Muscle layer of duodenum (tissue), 2 donors: Measurements from ENCODE around the gene VWA3A.
"Not testable (repeated sequence)": the region's sequence is repeated elsewhere in the genome, so short reads cannot be mapped to it uniquely, and the experiment has no call there.

Experiments
- H3K27ac ChIP-seq: one replicate; pipeline ENCODE4 v1.7.0; 2013; ENCODE audit warnings: mild to moderate bottlenecking, low read length
- H3K27me3 ChIP-seq: one replicate; pipeline ENCODE4 v1.7.0; 2013; ENCODE audit warnings: low read depth, mild to moderate bottlenecking, control low read depth, low read length
- H3K36me3 ChIP-seq, 2 donors: one replicate each; pipeline ENCODE4 v1.7.0; 2013; ENCODE audit warnings: low read length in 2 of 2, control low read depth in 1 of 2, mild to moderate bottlenecking in 1 of 2; ENCODE audit not compliant: insufficient read depth in 2 of 2, control insufficient read depth in 1 of 2
- H3K4me1 ChIP-seq, 2 donors: one replicate each; pipeline ENCODE4 v1.7.0; 2013; ENCODE audit warnings: low read length in 2 of 2, mild to moderate bottlenecking in 2 of 2, control low read depth in 1 of 2, moderate library complexity in 1 of 2; ENCODE audit not compliant: insufficient read depth in 2 of 2, control insufficient read depth in 1 of 2
- H3K4me3 ChIP-seq, 2 donors: one replicate each; pipeline ENCODE4 v1.7.0; 2013; ENCODE audit warnings: low read length in 2 of 2, low read depth in 1 of 2, mild to moderate bottlenecking in 1 of 2
- H3K9me3 ChIP-seq, 2 donors: one replicate each; pipeline ENCODE4 v1.7.0; 2013; ENCODE audit warnings: low read length in 2 of 2, control low read depth in 1 of 2, mild to moderate bottlenecking in 1 of 2; ENCODE audit not compliant: control insufficient read depth in 1 of 2
- donor health status: healthy.

VWA3A gene

DNA sequence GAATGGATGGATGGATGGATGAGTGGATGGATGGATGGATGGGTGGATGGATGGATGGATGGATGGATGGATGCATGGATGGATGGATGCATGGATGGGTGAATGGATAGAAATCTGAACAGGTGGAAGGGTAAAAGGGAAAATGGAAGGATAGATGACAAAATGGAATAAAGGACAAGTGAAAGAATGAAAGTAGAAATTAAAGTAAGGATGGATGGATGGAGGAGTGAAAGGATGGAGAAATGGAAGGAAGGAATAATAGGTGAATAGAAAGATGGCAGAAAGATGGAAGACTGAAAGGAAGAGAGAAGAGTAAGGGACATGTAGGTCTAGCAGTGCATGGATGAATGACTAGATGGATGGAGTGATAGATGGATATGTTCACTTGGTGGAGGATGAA lies 29.9 kb downstream of the VWA3A start:
- no peaks in the 10 kb centered on the region for H3K27me3 ChIP-seq
- no peaks in the 10 kb centered on the region for H3K4me1 ChIP-seq
- H3K36me3 ChIP-seq, result no peaks in the 10 kb centered on the region
- H3K27ac ChIP-seq, result no peak overlapping the region
- no peaks in the 10 kb centered on the region for H3K9me3 ChIP-seq
- H3K4me3 ChIP-seq, result no peak overlapping the region

DNA sequence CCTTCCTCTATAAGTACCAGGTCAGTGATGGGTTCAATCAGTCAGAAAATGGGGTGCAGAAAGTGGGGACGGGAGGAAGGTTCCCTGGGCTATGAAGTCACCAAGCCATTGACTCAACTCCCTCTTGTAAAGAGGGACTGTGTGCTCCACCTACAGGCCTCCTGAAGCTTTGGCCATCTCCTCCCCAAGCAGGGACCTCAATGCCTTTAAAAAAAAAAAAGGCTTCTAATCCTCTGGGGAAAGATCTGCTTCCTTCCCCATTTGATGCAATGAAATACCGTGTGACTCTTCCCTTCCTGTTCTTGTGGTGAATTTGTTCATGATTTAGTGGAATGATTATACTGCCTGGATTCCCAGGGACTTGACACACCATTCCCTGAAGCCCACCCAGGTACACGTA lies 30.8 kb downstream of the VWA3A start:
- Histone ChIP-seq H3K27ac (no peak overlapping the region), H3K4me3 (no peak overlapping the region), H3K9me3 (no peaks in the 10 kb centered on the region), H3K4me1 (no peaks in the 10 kb centered on the region), H3K36me3 (no peaks in the 10 kb centered on the region), H3K27me3 (no peaks in the 10 kb centered on the region)

- Histone ChIP-seq H3K4me3 (no peak overlapping the region), H3K4me1 (no peaks in the 10 kb centered on the region), H3K27me3 (no peaks in the 10 kb centered on the region), H3K36me3 (no peaks in the 10 kb centered on the region), H3K9me3 (no peaks in the 10 kb centered on the region), H3K27ac (no peak overlapping the region)
Observed at GRCh38 chr16:22123759-22124490, 31.6 kb downstream of the VWA3A start.

DNA sequence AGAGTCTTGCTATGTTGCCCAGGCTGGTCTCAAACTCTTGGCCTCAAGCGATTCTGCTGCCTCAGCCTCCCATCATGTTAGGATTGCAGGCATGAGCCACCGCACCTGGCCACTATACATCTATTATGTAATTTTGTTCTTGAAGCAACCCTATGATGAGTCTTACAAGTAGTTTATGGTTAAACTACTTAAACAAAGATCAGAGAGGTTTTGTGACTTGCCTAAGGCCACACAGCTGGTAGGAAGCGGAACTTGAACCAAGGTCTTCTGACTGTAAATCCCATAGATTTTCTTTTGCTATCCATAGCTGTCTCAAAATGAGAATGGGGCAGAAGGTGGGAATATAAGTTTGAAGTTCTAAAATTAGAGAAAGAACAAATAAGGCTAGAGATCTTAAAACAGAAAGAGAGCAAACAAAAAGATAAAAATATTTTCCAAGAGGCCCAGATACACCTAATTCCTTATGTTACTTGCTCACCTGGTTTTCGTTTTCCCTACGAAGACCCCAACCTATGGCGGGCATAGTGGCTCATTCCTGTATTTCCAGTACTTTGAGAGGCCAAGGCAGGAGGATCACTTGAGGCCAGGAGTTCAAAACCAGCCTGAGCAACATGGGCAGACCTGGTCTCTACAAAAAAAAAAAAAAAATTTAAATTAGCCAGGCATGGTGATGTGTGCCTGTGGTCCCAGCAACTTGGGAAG lies 32.4 kb downstream of the VWA3A start:
- Histone ChIP-seq H3K4me1 (no peaks in the 10 kb centered on the region), H3K27ac (no peak overlapping the region), H3K27me3 (no peaks in the 10 kb centered on the region), H3K4me3 (no peak overlapping the region), H3K36me3 (no peaks in the 10 kb centered on the region), H3K9me3 (no peaks in the 10 kb centered on the region)

DNA sequence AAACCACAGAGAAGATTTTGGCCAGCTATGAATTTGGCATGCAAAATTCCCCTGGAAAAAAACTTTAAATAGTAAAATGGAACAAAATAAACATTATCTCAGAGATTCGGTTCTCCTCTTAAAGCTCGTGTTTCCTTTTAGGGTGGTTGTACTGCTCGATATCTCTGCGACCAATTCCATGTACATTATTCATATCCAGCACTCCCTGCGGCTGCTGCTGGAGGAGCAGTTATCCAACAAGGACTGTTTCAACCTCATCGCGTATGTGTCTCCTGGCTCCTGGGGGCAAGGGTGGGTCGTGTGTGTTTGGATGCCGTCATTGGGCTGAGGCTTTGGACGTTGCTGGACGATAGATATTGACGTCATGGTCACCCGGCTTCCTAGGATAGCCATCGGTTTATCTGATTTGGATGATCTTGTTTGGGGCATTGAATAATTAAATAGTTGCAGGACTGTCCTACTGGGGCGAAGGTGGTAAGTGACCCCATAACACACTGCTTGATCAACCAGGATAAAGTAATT lies 33.8 kb downstream of the VWA3A start:
- Histone ChIP-seq H3K4me3 (no peak overlapping the region), H3K9me3 (no peaks in the 10 kb centered on the region), H3K4me1 (no peaks in the 10 kb centered on the region), H3K27ac (no peak overlapping the region), H3K36me3 (no peaks in the 10 kb centered on the region), H3K27me3 (no peaks in the 10 kb centered on the region)

DNA sequence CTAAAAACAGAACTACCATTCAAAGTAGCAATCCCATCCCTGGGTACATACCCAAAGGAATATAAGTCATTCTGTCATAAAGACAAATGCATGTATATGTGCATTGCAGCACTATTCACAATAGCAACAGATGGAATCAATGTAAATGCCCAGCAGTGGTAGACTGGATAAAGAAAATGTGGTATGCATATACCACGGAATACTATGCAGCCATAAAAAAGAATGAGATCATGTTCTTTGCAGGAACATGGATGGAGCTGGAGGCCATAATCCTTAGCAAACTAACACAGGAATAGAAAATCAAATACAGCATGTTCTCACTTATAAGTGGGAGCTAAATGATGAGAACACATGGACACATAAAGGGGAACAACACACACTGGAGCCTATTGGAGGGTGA lies 36.2 kb downstream of the VWA3A start:
- not testable (repeated sequence) for H3K27ac ChIP-seq, H3K9me3 ChIP-seq, H3K27me3 ChIP-seq, H3K36me3 ChIP-seq, H3K4me3 ChIP-seq, H3K4me1 ChIP-seq

DNA sequence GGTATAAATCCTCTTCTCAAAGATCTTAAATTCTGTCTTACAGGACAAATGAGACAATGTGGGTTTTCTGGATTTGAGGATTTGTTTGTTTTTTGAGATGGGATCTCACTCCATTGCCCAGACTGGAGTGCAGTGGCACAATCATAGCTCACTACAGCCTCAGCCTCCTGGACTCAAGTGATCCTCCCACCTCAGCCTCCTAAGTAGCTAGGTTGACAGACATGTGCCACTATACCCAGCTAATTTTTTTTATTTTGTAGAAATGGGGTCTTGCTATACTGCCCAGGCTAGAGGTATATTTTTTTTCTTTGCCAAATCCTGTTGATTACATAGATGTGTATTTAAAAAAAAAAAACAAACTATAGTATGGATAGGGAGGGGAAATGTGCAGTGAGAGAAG lies 38.2 kb downstream of the VWA3A start:
- Histone ChIP-seq H3K36me3 (no peaks in the 10 kb centered on the region), H3K9me3 (no peaks in the 10 kb centered on the region), H3K27ac (no peak overlapping the region), H3K27me3 (no peaks in the 10 kb centered on the region), H3K4me3 (no peak overlapping the region), H3K4me1 (no peaks in the 10 kb centered on the region)

DNA sequence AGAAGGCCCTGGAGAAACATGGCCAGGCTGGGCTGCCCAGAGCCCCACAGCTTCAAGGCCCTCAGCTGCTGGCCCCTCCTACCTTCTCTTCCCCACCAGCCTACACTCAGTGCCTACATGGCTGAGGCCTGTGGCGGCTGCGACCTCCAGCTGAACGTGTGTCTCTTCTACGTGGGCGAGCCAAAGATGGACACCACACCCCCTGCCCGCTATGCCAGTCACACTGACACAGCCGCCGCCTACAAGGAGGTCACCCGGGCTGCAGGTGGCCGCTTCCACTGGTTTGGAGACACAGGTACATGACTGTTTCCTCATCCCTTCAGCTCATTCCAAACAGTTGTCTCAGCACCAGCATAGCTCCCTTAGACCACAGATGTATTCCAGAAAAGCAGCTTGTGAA lies 40.5 kb downstream of the VWA3A start:
- Histone ChIP-seq H3K27ac (no peak overlapping the region), H3K9me3 (no peaks in the 10 kb centered on the region), H3K36me3 (no peaks in the 10 kb centered on the region), H3K4me1 (no peaks in the 10 kb centered on the region), H3K27me3 (no peaks in the 10 kb centered on the region), H3K4me3 (no peak overlapping the region)

- Histone ChIP-seq H3K4me3 (no peak overlapping the region), H3K36me3 (no peaks in the 10 kb centered on the region), H3K27me3 (no peaks in the 10 kb centered on the region), H3K27ac (no peak overlapping the region), H3K9me3 (no peaks in the 10 kb centered on the region), H3K4me1 (no peaks in the 10 kb centered on the region)
Observed at GRCh38 chr16:22138482-22138881, 46.1 kb downstream of the VWA3A start.

GRCh38 chr16:22139008-22139407 lies 46.7 kb downstream of the VWA3A start:
- Histone ChIP-seq H3K9me3 (no peaks in the 10 kb centered on the region), H3K4me1 (no peaks in the 10 kb centered on the region), H3K27ac (no peak overlapping the region)

DNA sequence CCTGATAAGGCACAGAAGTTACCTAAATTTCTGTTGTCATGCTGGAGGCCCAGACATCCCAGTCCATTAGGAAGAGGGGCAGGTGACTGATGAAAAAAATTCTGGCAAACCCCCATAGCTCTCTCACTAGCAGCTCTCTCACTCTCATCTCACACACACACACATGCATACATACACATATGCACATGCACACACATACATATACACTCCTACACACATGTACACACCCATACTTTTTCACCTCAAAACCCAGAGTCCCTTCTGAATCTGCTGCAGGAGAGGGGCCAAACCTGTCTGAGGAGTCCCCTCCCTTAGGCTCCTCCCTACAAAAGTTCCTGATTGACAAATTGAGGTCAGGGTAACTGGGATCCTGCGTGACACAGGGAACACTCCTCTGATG lies 47.4 kb downstream of the VWA3A start:
- no peaks in the 10 kb centered on the region for H3K27me3 ChIP-seq
- no peaks in the 10 kb centered on the region for H3K4me1 ChIP-seq
- H3K9me3 ChIP-seq, result no peaks in the 10 kb centered on the region

More at GRCh38 chr16:22139008-22139407, 46.7 kb downstream of the VWA3A start:
- H3K27me3 ChIP-seq, result no peaks in the 10 kb centered on the region
- no peak overlapping the region for H3K4me3 ChIP-seq
- no peaks in the 10 kb centered on the region for H3K36me3 ChIP-seq

More for the DNA sequence above, 47.4 kb downstream of the VWA3A start:
- H3K36me3 ChIP-seq, result no peaks in the 10 kb centered on the region
- no peak overlapping the region for H3K4me3 ChIP-seq
- H3K27ac ChIP-seq, result no peak overlapping the region
